Liver (tissue), 9 donors: ENCODE data around the gene TRIM49D2. TPM values are rescaled to one million over a fixed set of nuclear protein-coding genes. Genes with fewer than 3 reads are reported as not detected.
"Not testable (repeated sequence)": the region's sequence is repeated elsewhere in the genome, so short reads cannot be mapped to it uniquely, and the experiment has no call there.

ENCODE experiments used
- DNase-seq: peaks from one replicate; pipeline ENCODE4 v3.0.0-alpha.2; 2017; ENCODE audit warnings: low spot score
- H3K27ac ChIP-seq, 2 donors: one replicate each; pipeline ENCODE4 v1.7.0; 2013; ENCODE audit warnings: inconsistent platforms in 2 of 2, low read length in 2 of 2, control low read depth in 1 of 2, low read depth in 1 of 2, mild to moderate bottlenecking in 1 of 2
- H3K27me3 ChIP-seq, 4 donors: one replicate each; pipeline versions ENCODE4 v1.6.1 to v1.7.0; 2013; ENCODE audit warnings: low read length in 3 of 4, inconsistent platforms in 1 of 4, mild to moderate bottlenecking in 1 of 4, moderate library complexity in 1 of 4; ENCODE audit not compliant: control insufficient read depth in 4 of 4, insufficient read depth in 4 of 4
- H3K36me3 ChIP-seq, 4 donors: one replicate each; pipeline versions ENCODE4 v1.6.1 to v1.7.0; 2013; ENCODE audit warnings: low read length in 3 of 4, mild to moderate bottlenecking in 3 of 4, low read depth in 1 of 4, moderate library complexity in 1 of 4; ENCODE audit not compliant: control insufficient read depth in 4 of 4, insufficient read depth in 3 of 4
- H3K4me1 ChIP-seq, 4 donors: one replicate each; pipeline versions ENCODE4 v1.6.1 to v1.7.0; 2013; ENCODE audit warnings: low read length in 3 of 4, mild to moderate bottlenecking in 3 of 4, moderate library complexity in 1 of 4; ENCODE audit not compliant: control insufficient read depth in 4 of 4, insufficient read depth in 4 of 4
- H3K4me3 ChIP-seq, 3 donors: one replicate each; pipeline versions ENCODE4 v1.6.1 to v1.7.0; 2013; ENCODE audit warnings: low read length in 3 of 3, control low read depth in 1 of 3, low read depth in 1 of 3, mild to moderate bottlenecking in 1 of 3
- H3K9ac ChIP-seq, 2 donors: one replicate each; pipeline ENCODE4 v1.7.0; 2013; ENCODE audit warnings: low read length in 2 of 2, mild to moderate bottlenecking in 2 of 2, moderate library complexity in 2 of 2, control low read depth in 1 of 2, low read depth in 1 of 2
- H3K9me3 ChIP-seq, 4 donors: one replicate each; pipeline versions ENCODE4 v1.6.1 to v1.7.0; 2013; ENCODE audit warnings: low read length in 3 of 4; ENCODE audit not compliant: control insufficient read depth in 4 of 4
- EGR1 ChIP-seq, 2 donors: IDR thresholded peaks; 2 replicates each; pipeline ENCODE4 v1.6.1; 2016 to 2018; ENCODE audit warnings: antibody characterized with exemption in 2 of 2, low read depth in 2 of 2
- FOXA1 ChIP-seq: IDR thresholded peaks from 2 replicates; pipeline ENCODE4 v1.6.1; 2016; ENCODE audit warnings: antibody characterized with exemption
- GABPA ChIP-seq, 2 donors: IDR thresholded peaks in 1 of 2; conservative IDR thresholded peaks in 1 of 2; 2 replicates each; pipeline ENCODE4 v1.6.1; 2016; ENCODE audit warnings: antibody characterized with exemption in 2 of 2, mild to moderate bottlenecking in 1 of 2, moderate library complexity in 1 of 2
- HNF4A ChIP-seq, 2 donors: conservative IDR thresholded peaks; 2 replicates each; pipeline ENCODE4 v1.6.1; 2016; ENCODE audit warnings: antibody characterized with exemption in 2 of 2, mild to moderate bottlenecking in 2 of 2
- RAD21 ChIP-seq, 2 donors: IDR thresholded peaks; 2 replicates each; pipeline ENCODE4 v1.6.1; 2016; ENCODE audit warnings: antibody characterized with exemption in 2 of 2, mild to moderate bottlenecking in 2 of 2
- TAF1 ChIP-seq: conservative IDR thresholded peaks from 2 replicates; pipeline ENCODE4 v1.6.1; 2016; ENCODE audit warnings: antibody characterized with exemption, mild to moderate bottlenecking
- YY1 ChIP-seq: IDR thresholded peaks from 2 replicates; pipeline ENCODE4 v1.6.1; 2016; ENCODE audit warnings: antibody characterized with exemption, mild to moderate bottlenecking
- WGBS: extraction: QIAGEN DNeasy Blood & Tissue Kit; methylation state at CpG from one replicate; pipeline ENCODE4 v1.1.7; 2013; 5-methylcytosine and 5-hydroxymethylcytosine counted together
- polyA plus RNA-seq, 2 donors: library from polyadenylated mRNA; stranded (reverse) in 1 of 2; unstranded in 1 of 2; fragments of 200-250 nt in 1 of 2; fragments of >200 nt in 1 of 2; fragmentation: Nextera tagmentation in 1 of 2; extraction: Ambion mirVana in 1 of 2; gene quantifications; one replicate each; pipeline versions ENCODE4 v1.2.1 to v1.2.3, GENCODE V29; 2013 to 2015
- total RNA-seq, 2 donors: library from RNA; depleted of rRNA; stranded (reverse); fragments of >200 nt; gene quantifications; one replicate each; pipeline ENCODE4 v1.2.3, GENCODE V29; 2014
- TF ChIP-seq, protein P1 (sequence below): IDR thresholded peaks from 2 replicates; pipeline ENCODE4 v1.6.1; 2016; ENCODE audit warnings: antibody characterized with exemption
- TF ChIP-seq, protein P2 (sequence below): IDR thresholded peaks from 2 replicates; pipeline ENCODE4 v1.6.1; 2016; ENCODE audit warnings: antibody characterized with exemption, mild to moderate bottlenecking
- TF ChIP-seq, protein P3 (sequence below): fragments of 150-350 bp; IDR thresholded peaks from 2 replicates; pipeline ENCODE4 v1.5.1; 2017; ENCODE audit warnings: improper control_type of control experiment, low read depth, low read length; ENCODE audit not compliant: missing input control
- TF ChIP-seq, protein P4 (sequence below): IDR thresholded peaks from 2 replicates; pipeline ENCODE4 v1.6.1; 2016; ENCODE audit warnings: antibody characterized with exemption
- donor health status: healthy.
- donor health status: healthy.
- donor health status: healthy.
- donor health status: healthy.
- donor health status: healthy.

TRIM49D2 gene, protein sequence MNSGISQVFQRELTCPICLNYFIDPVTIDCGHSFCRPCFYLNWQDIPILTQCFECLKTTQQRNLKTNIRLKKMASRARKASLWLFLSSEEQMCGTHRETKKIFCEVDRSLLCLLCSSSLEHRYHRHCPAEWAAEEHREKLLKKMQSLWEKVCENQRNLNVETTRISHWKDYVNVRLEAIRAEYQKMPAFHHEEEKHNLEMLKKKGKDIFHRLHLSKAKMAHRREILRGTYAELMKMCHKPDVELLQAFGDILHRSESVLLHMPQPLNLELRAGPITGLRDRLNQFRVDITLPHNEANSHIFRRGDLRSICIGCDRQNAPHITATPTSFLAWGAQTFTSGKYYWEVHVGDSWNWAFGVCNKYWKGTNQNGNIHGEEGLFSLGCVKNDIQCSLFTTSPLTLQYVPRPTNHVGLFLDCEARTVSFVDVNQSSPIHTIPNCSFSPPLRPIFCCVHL
- not detected for total RNA-seq
- not detected for polyA plus RNA-seq

DNA sequence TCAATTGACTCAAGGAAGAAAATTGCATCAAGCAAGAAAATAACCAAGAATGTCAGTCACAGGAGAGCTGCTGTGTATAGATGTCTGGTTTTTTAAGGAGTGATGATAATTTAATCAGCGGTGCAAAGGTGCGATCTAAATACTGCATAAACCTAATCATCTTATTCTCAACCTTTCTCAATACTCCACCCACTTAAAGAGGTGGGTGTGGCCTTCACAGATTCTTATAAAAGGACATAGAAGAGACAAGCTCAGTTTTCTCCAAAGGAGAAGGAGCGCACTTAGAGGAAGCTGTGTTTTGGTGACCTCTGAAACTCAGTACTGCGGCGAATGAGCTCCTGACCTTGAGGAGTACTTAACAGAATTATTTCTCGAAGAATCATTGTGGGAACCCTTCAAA lies at the start of gene TRIM49D2:
Gene TRIM49D2 (plus strand): TSS at position 301 of the 400 bp plus-strand sequence. CDS start 2,698 bp downstream, outside the sequence.
- not testable (repeated sequence) for H3K27ac ChIP-seq, H3K9ac ChIP-seq, H3K4me3 ChIP-seq, H3K9me3 ChIP-seq, H3K36me3 ChIP-seq, DNase-seq, H3K27me3 ChIP-seq, H3K4me1 ChIP-seq
- WGBS, result 91% methylated on average over 2 of the region's 6 CpGs

DNA sequence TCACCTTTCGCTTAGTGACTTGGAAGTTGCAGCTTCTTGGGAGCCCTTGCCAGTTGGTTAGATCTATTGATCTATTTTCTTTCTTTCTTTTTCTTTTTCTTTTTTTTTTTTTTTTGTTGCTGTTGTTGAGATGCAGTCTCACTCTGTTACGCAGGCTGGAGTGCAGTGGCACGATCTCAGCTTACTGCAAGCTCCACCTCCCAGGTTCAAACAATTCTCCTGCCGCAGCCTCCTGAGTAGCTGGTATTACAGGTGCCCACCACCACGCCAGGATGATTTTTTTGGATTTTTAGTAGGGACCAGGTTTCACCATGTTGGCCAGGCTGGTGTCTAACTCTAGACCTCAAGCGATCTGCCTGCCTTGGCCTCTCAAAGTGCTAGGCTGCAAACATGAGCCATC lies 46.4 kb upstream of the TRIM49D2 start:
- 90% methylated on average over 6 of the region's 6 CpGs for WGBS
- not testable (repeated sequence) for H3K4me3 ChIP-seq, H3K9me3 ChIP-seq, DNase-seq, H3K27ac ChIP-seq, H3K9ac ChIP-seq, H3K36me3 ChIP-seq, H3K27me3 ChIP-seq, H3K4me1 ChIP-seq

DNA sequence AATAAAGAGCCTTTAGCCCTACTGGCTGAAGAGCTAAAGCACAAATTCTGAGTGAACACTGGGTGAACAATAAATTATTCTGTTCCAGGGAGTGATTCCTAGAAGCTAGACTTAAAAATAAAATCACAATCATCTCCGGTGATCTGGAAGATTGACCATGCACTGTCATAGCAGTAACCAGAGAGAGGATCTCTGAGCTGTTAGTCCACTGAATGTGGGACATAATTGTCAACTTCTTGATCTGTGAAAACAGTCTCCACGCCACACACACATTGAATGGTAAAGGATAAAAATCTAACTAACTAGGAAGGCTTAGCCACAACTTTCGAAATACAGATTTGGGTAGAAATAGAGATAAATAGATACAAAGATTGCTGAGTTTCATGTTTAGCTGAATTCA lies 30.6 kb upstream of the TRIM49D2 start:
- not testable (repeated sequence) for H3K4me1 ChIP-seq, H3K27ac ChIP-seq, H3K27me3 ChIP-seq, DNase-seq, H3K4me3 ChIP-seq, H3K9me3 ChIP-seq, H3K9ac ChIP-seq, H3K36me3 ChIP-seq
- 74% methylated on average over 2 of the region's 3 CpGs for WGBS

DNA sequence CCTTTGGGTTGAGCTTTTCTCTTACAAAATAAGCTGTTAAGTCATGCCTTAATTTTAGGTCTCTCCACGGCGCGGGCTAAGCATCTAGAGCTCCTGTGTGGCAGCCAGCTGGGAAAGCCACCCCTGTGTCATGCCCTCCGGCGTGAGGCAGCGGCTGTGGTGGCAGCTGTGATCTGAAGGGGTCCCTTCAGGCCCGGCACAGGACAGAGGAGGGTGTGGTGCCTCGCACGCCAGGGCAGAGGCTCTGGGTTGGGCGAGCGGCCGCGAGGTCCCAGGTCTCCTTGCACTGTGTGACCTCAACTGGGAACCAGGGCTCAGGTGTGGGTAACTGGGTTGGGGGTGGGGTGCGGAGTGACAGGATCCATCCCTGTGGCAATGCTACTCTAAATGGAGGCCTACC lies 23.1 kb upstream of the TRIM49D2 start:
- not testable (repeated sequence) for DNase-seq
- WGBS, result 94% methylated on average over 8 of the region's 14 CpGs

DNA sequence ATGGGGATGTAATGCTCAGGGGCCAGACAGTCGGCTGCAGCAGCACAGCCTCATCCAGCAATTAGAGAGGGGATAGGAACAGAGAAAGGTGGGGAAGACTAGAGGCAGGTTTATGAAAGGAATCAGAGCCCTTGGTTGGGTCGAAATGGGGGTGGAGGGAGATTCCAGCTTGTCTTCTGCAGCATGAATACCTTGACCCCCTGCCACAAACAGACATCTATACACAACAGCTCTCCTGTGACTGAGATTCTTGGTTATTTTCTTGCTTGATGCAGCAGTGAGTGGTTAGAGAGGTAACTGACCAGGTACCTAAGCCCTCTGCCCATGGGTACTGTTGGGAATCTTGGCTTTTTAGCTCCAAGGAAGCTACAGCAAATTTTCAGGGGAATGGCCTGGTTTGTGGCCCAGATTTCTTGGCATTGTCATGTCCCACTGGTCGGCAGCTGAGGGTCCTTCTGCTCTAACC lies 1.6 kb upstream of the TRIM49D2 start, which contains the start of gene TRIM49D1:
Gene TRIM49D1 (minus strand): TSS at position 51 of the 466 bp plus-strand sequence. CDS start 4,535 bp downstream, outside the sequence.
- Histone ChIP-seq H3K9me3 (no peaks in the 10 kb centered on the region), H3K4me3 (no peak within 1 kb of the TSS), H3K4me1 (no peaks in the 10 kb centered on the region), H3K36me3 (no peaks in the 10 kb centered on the region), H3K27me3 (peaks cover 0 to 2% (median 0%) of the 10 kb centered on the region in 4 donors), H3K9ac (no peak within 1 kb of the TSS), H3K27ac (no peak within 1 kb of the TSS)
- no peak for DNase-seq
- WGBS, result 48% methylated on average over 3 of the region's 3 CpGs
- no peak for TF ChIP-seq RAD21 (IDR thresholded peaks at IDR 0.05)
- TF ChIP-seq, protein P1, sequence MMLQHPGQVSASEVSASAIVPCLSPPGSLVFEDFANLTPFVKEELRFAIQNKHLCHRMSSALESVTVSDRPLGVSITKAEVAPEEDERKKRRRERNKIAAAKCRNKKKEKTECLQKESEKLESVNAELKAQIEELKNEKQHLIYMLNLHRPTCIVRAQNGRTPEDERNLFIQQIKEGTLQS, result no peak
- no peak for TF ChIP-seq TAF1
- no peak for TF ChIP-seq YY1
- TF ChIP-seq, protein P2, sequence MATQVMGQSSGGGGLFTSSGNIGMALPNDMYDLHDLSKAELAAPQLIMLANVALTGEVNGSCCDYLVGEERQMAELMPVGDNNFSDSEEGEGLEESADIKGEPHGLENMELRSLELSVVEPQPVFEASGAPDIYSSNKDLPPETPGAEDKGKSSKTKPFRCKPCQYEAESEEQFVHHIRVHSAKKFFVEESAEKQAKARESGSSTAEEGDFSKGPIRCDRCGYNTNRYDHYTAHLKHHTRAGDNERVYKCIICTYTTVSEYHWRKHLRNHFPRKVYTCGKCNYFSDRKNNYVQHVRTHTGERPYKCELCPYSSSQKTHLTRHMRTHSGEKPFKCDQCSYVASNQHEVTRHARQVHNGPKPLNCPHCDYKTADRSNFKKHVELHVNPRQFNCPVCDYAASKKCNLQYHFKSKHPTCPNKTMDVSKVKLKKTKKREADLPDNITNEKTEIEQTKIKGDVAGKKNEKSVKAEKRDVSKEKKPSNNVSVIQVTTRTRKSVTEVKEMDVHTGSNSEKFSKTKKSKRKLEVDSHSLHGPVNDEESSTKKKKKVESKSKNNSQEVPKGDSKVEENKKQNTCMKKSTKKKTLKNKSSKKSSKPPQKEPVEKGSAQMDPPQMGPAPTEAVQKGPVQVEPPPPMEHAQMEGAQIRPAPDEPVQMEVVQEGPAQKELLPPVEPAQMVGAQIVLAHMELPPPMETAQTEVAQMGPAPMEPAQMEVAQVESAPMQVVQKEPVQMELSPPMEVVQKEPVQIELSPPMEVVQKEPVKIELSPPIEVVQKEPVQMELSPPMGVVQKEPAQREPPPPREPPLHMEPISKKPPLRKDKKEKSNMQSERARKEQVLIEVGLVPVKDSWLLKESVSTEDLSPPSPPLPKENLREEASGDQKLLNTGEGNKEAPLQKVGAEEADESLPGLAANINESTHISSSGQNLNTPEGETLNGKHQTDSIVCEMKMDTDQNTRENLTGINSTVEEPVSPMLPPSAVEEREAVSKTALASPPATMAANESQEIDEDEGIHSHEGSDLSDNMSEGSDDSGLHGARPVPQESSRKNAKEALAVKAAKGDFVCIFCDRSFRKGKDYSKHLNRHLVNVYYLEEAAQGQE, result no peak
- TF ChIP-seq, protein P3, sequence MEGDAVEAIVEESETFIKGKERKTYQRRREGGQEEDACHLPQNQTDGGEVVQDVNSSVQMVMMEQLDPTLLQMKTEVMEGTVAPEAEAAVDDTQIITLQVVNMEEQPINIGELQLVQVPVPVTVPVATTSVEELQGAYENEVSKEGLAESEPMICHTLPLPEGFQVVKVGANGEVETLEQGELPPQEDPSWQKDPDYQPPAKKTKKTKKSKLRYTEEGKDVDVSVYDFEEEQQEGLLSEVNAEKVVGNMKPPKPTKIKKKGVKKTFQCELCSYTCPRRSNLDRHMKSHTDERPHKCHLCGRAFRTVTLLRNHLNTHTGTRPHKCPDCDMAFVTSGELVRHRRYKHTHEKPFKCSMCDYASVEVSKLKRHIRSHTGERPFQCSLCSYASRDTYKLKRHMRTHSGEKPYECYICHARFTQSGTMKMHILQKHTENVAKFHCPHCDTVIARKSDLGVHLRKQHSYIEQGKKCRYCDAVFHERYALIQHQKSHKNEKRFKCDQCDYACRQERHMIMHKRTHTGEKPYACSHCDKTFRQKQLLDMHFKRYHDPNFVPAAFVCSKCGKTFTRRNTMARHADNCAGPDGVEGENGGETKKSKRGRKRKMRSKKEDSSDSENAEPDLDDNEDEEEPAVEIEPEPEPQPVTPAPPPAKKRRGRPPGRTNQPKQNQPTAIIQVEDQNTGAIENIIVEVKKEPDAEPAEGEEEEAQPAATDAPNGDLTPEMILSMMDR, result no peak
- TF ChIP-seq HNF4A (conservative IDR thresholded peaks at IDR 0.05), result no peak
- no peak for TF ChIP-seq FOXA1
- no peak for TF ChIP-seq GABPA (IDR thresholded peaks at IDR 0.05 in 1 of 2, conservative IDR thresholded peaks at IDR 0.05 in 1 of 2)
- TF ChIP-seq, protein P4, sequence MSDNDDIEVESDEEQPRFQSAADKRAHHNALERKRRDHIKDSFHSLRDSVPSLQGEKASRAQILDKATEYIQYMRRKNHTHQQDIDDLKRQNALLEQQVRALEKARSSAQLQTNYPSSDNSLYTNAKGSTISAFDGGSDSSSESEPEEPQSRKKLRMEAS, result no peak
- TF ChIP-seq EGR1 (IDR thresholded peaks at IDR 0.05; ENCODE audit: low read depth in 2 of 2), result no peak

More for the DNA sequence above, 23.1 kb upstream of the TRIM49D2 start:
- not testable (repeated sequence) for H3K36me3 ChIP-seq, H3K27ac ChIP-seq, H3K9ac ChIP-seq, H3K27me3 ChIP-seq, H3K9me3 ChIP-seq, H3K4me1 ChIP-seq, H3K4me3 ChIP-seq
